Diencephalon (tissue), 1 donor: ENCODE results near the gene RRAS2. TPM values are rescaled to one million over a fixed set of nuclear protein-coding genes. Genes with fewer than 3 reads are reported as not detected.

ENCODE experiments used
- total RNA-seq: library from RNA; depleted of rRNA; stranded (reverse); fragments of >200 nt; gene quantifications from one replicate; pipeline ENCODE4 v1.2.3, GENCODE V29; 2014

The RRAS2 gene
- 51.9 TPM for total RNA-seq

GRCh38 chr11:14358729-14359439 is at the start of gene RRAS2:
TSS of gene RRAS2 (minus strand) at chr11:14359183. CDS start at chr11:14358870, 313 bp downstream.

Other genes starting within 250 kb of the RRAS2 start
- 137 TPM for gene COPB1, start 140.6 kb upstream of the RRAS2 start, total RNA-seq
- 133 TPM for gene PSMA1, start 161.2 kb upstream of the RRAS2 start, total RNA-seq